Kidney epithelial cell (primary cell): ENCODE results near the gene STK40. TPM values are rescaled to one million over a fixed set of nuclear protein-coding genes. Genes with fewer than 3 reads are reported as not detected.

ENCODE experiments used
- DNase-seq: peaks from one replicate; pipeline ENCODE4 v3.0.0-alpha.2; 2010; ENCODE audit warnings: low read depth
- H3K27me3 ChIP-seq: 2 replicates; pipeline ENCODE4 v1.6.0; 2011; ENCODE audit warnings: low read length; ENCODE audit not compliant: control insufficient read depth, insufficient read depth
- H3K36me3 ChIP-seq: 2 replicates; pipeline ENCODE4 v1.5.1; 2011; ENCODE audit warnings: low read length; ENCODE audit not compliant: control insufficient read depth, insufficient read depth
- H3K4me3 ChIP-seq: 2 replicates; pipeline ENCODE4 v1.5.1; 2011; ENCODE audit warnings: low read depth, mild to moderate bottlenecking, control low read depth, low read length
- CTCF ChIP-seq: IDR thresholded peaks from 2 replicates; pipeline ENCODE4 v1.5.1; 2011; ENCODE audit warnings: mild to moderate bottlenecking, moderate library complexity, low read length, control low read depth, inconsistent platforms; ENCODE audit not compliant: insufficient read depth, poor library complexity, severe bottlenecking
- total RNA-seq: library from RNA; depleted of rRNA; stranded (reverse); fragments of >200 nt; gene quantifications from 2 replicates; pipeline ENCODE4 v1.2.3, GENCODE V29; 2015

STK40 gene
- total RNA-seq, 1 donor from 2014 or later: 35.6 TPM

- TF ChIP-seq CTCF: no peak
- peaks cover 2% of the 10 kb centered on the region for H3K36me3 ChIP-seq
Observed at GRCh38 chr1:36397083-36397377, 11.3 kb upstream of the STK40 start.

GRCh38 chr1:36396359-36396758 lies 10.6 kb upstream of the STK40 start:
- H3K36me3 ChIP-seq: peaks cover 2% of the 10 kb centered on the region
- no peaks in the 10 kb centered on the region for H3K27me3 ChIP-seq
- no peak for DNase-seq
- H3K4me3 ChIP-seq: no peak overlapping the region
- TF ChIP-seq CTCF: no peak

More at GRCh38 chr1:36397083-36397377, 11.3 kb upstream of the STK40 start:
- peak overlapping the region; percentile 87 for H3K4me3 ChIP-seq
- DNase-seq: no peak
- H3K27me3 ChIP-seq: no peaks in the 10 kb centered on the region

- no peaks in the 10 kb centered on the region for H3K27me3 ChIP-seq
- no peak for DNase-seq
- TF ChIP-seq CTCF: no peak
- peaks cover 3% of the 10 kb centered on the region for H3K36me3 ChIP-seq
- no peak overlapping the region for H3K4me3 ChIP-seq
Observed at GRCh38 chr1:36393686-36394085, 8.0 kb upstream of the STK40 start.

- TF ChIP-seq CTCF: no peak
- DNase-seq: no peak
- Histone ChIP-seq H3K27me3 (no peaks in the 10 kb centered on the region), H3K36me3 (peaks cover 3% of the 10 kb centered on the region), H3K4me3 (no peak overlapping the region)
Observed at GRCh38 chr1:36392836-36393235, 7.1 kb upstream of the STK40 start.

GRCh38 chr1:36391271-36391670 lies 5.5 kb upstream of the STK40 start:
- Histone ChIP-seq H3K27me3 (no peaks in the 10 kb centered on the region), H3K4me3 (no peak overlapping the region), H3K36me3 (peaks cover 3% of the 10 kb centered on the region)
- no peak for DNase-seq
- no peak for TF ChIP-seq CTCF

- no peak for TF ChIP-seq CTCF
- Histone ChIP-seq H3K27me3 (no peaks in the 10 kb centered on the region), H3K36me3 (peaks cover 3% of the 10 kb centered on the region), H3K4me3 (no peak overlapping the region)
- DNase-seq: no peak
Observed at GRCh38 chr1:36390411-36390810, 4.7 kb upstream of the STK40 start.
